HepG2 (cell line): Measurements from ENCODE around the gene TNS1. TPM values are rescaled to one million over a fixed set of nuclear protein-coding genes. Genes with fewer than 3 reads are reported as not detected.
A peak's percentile ranks its signal among the peaks of the same experiment; 100 is the strongest.

ENCODE experiments used
- ATM ChIP-seq: fragments of 450-650 bp; IDR thresholded peaks from 2 replicates; pipeline ENCODE4 v1.7.1; 2017; ENCODE audit warnings: mild to moderate bottlenecking, borderline replicate concordance
- HNF4G ChIP-seq, 2 experiments: sonication (generic) in 1 of 2; formaldehyde crosslinking in 1 of 2; IDR thresholded peaks; 2 replicates each; pipeline versions ENCODE4 v1.4.0 to v1.6.1; 2011 to 2020; ENCODE audit warnings: borderline replicate concordance in 2 of 2, low read depth in 2 of 2, mild to moderate bottlenecking in 2 of 2, low read length in 1 of 2, missing genetic modification reagents in 1 of 2, moderate library complexity in 1 of 2
- IKZF1 ChIP-seq: fragments of 450-650 bp; IDR thresholded peaks from 2 replicates; pipeline ENCODE4 v1.7.1; 2016
- NFYC ChIP-seq: IDR thresholded peaks from 2 replicates; pipeline ENCODE4 v1.6.1; 2016; ENCODE audit warnings: missing genetic modification reagents, missing compliant biosample characterization
- PRDM10 ChIP-seq: sonication (generic); formaldehyde crosslinking; IDR thresholded peaks from 2 replicates; pipeline ENCODE4 v1.4.0; 2020; ENCODE audit warnings: low read depth, missing genetic modification reagents
- RFX3 ChIP-seq: IDR thresholded peaks from 2 replicates; pipeline ENCODE4 v1.6.1; 2016; ENCODE audit warnings: missing biosample characterization, missing genetic modification reagents
- TRIM22 ChIP-seq: fragments of 450-650 bp; IDR thresholded peaks from 2 replicates; pipeline ENCODE4 v1.6.1; 2017
- ZFP36L2 ChIP-seq: sonication (generic); formaldehyde crosslinking; IDR thresholded peaks from 2 replicates; pipeline ENCODE4 v1.4.0; 2020; ENCODE audit warnings: missing genetic modification reagents
- ZMAT3 ChIP-seq: sonication (generic); formaldehyde crosslinking; conservative IDR thresholded peaks from 2 replicates; pipeline ENCODE4 v1.7.0; 2021; ENCODE audit warnings: missing genetic modification reagents
- ZNF263 ChIP-seq: sonication (generic); formaldehyde crosslinking; IDR thresholded peaks from 2 replicates; pipeline ENCODE4 v1.4.0; 2020; ENCODE audit warnings: missing genetic modification reagents
- ZNF430 ChIP-seq: sonication (generic); formaldehyde crosslinking; IDR thresholded peaks from 2 replicates; pipeline ENCODE4 v1.9.0; 2021; ENCODE audit warnings: mild to moderate bottlenecking, missing genetic modification reagents
- ZNF83 ChIP-seq: sonication (generic); formaldehyde crosslinking; IDR thresholded peaks from 2 replicates; pipeline ENCODE4 v1.4.0; 2020; ENCODE audit warnings: missing genetic modification reagents, mild to moderate bottlenecking, borderline replicate concordance
- polyA plus RNA-seq, 8 experiments: library from polyadenylated mRNA; depleted of rRNA in 3 of 8; stranded (reverse) in 7 of 8; unstranded in 1 of 8; fragments of >200 nt; fragmentation: Illumina TruSeq in 4 of 8; extraction: Trizol in 4 of 8; gene quantifications; 2 replicates each; pipeline versions ENCODE4 v1.2.1 to v1.2.3, GENCODE V29; 2011 to 2016; ENCODE audit warnings: low read depth in 4 of 8, missing spikeins in 1 of 8, mixed read lengths in 1 of 8; ENCODE audit not compliant: insufficient read depth in 1 of 8
- total RNA-seq, 5 experiments: library from RNA; depleted of rRNA; stranded (reverse); fragments of >200 nt; fragmentation: Illumina TruSeq; extraction: Trizol; gene quantifications; 2 replicates each; pipeline ENCODE4 v1.2.3, GENCODE V29; 2016; ENCODE audit warnings: low read depth in 1 of 5
- TF ChIP-seq, protein P1 (sequence below), 2 experiments: sonication (generic) in 1 of 2; formaldehyde crosslinking in 1 of 2; IDR thresholded peaks; 2 replicates each; pipeline versions ENCODE4 v1.5.1 to v1.6.1; 2011 to 2020; ENCODE audit warnings: borderline replicate concordance in 1 of 2, low read depth in 1 of 2, low read length in 1 of 2, mild to moderate bottlenecking in 1 of 2, missing genetic modification reagents in 1 of 2, moderate library complexity in 1 of 2
- TF ChIP-seq, protein P2 (sequence below): IDR thresholded peaks from 2 replicates; pipeline ENCODE4 v1.6.1; 2016; ENCODE audit warnings: low read depth, borderline replicate concordance
- TF ChIP-seq, protein P3 (sequence below): IDR thresholded peaks from 2 replicates; pipeline ENCODE4 v1.6.1; 2016
- TF ChIP-seq, protein P4 (sequence below): sonication (generic); formaldehyde crosslinking; IDR thresholded peaks from 2 replicates; pipeline ENCODE4 v1.4.0; 2020; ENCODE audit warnings: missing genetic modification reagents
- TF ChIP-seq, protein P5 (sequence below): IDR thresholded peaks from 2 replicates; pipeline ENCODE4 v1.6.1; 2012; ENCODE audit warnings: low read depth, low read length, improper control_type of control experiment

Gene TNS1
- total and polyA plus RNA-seq, 2 of the 13 experiments (the other 11 are each of a cell fraction or from before 2014, with no cell fraction given) = 1.9 to 118 TPM

- TF ChIP-seq, protein P1, sequence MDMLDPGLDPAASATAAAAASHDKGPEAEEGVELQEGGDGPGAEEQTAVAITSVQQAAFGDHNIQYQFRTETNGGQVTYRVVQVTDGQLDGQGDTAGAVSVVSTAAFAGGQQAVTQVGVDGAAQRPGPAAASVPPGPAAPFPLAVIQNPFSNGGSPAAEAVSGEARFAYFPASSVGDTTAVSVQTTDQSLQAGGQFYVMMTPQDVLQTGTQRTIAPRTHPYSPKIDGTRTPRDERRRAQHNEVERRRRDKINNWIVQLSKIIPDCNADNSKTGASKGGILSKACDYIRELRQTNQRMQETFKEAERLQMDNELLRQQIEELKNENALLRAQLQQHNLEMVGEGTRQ (IDR thresholded peaks at IDR 0.05; ENCODE audit: low read depth, low read length) = no peak
- TF ChIP-seq, protein P1 (CRISPR knock-in tag; IDR thresholded peaks at IDR 0.05; ENCODE audit: borderline replicate concordance) = no peak
- no peak for TF ChIP-seq ZMAT3
- peak; percentile 82; the same call in 1 of the 2 replicates for TF ChIP-seq IKZF1
- 0 out of 2 replicates have a peak, but pooled peaks have one; percentile 8 for TF ChIP-seq ATM
- TF ChIP-seq NFYC (CRISPR knock-in tag) = no peak
- TF ChIP-seq PRDM10 (CRISPR knock-in tag) = no peak
- TF ChIP-seq, protein P2, sequence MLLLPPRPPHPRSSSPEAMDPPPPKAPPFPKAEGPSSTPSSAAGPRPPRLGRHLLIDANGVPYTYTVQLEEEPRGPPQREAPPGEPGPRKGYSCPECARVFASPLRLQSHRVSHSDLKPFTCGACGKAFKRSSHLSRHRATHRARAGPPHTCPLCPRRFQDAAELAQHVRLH (CRISPR knock-in tag) = no peak
- TF ChIP-seq ZNF83 (CRISPR knock-in tag) = no peak
- no peak for TF ChIP-seq RFX3 (CRISPR knock-in tag)
- no peak for TF ChIP-seq ZNF430 (CRISPR knock-in tag)
- no peak for TF ChIP-seq ZFP36L2
- TF ChIP-seq TRIM22 = peak; percentile 18; the same call in 1 of the 2 replicates
- TF ChIP-seq, protein P3, sequence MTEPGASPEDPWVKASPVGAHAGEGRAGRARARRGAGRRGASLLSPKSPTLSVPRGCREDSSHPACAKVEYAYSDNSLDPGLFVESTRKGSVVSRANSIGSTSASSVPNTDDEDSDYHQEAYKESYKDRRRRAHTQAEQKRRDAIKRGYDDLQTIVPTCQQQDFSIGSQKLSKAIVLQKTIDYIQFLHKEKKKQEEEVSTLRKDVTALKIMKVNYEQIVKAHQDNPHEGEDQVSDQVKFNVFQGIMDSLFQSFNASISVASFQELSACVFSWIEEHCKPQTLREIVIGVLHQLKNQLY = no peak
- TF ChIP-seq, protein P4, sequence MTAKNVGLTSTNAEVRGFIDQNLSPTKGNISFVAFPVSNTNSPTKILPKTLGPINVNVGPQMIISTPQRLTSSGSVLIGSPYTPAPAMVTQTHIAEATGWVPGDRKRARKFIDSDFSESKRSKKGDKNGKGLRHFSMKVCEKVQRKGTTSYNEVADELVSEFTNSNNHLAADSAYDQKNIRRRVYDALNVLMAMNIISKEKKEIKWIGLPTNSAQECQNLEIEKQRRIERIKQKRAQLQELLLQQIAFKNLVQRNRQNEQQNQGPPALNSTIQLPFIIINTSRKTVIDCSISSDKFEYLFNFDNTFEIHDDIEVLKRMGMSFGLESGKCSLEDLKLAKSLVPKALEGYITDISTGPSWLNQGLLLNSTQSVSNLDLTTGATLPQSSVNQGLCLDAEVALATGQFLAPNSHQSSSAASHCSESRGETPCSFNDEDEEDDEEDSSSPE (CRISPR knock-in tag) = no peak
- TF ChIP-seq HNF4G (IDR thresholded peaks at IDR 0.05; ENCODE audit: borderline replicate concordance, low read depth, low read length) = no peak
- TF ChIP-seq HNF4G (CRISPR knock-in tag; IDR thresholded peaks at IDR 0.05; ENCODE audit: borderline replicate concordance, low read depth) = no peak
- no peak for TF ChIP-seq ZNF263 (CRISPR knock-in tag)
- TF ChIP-seq, protein P5, sequence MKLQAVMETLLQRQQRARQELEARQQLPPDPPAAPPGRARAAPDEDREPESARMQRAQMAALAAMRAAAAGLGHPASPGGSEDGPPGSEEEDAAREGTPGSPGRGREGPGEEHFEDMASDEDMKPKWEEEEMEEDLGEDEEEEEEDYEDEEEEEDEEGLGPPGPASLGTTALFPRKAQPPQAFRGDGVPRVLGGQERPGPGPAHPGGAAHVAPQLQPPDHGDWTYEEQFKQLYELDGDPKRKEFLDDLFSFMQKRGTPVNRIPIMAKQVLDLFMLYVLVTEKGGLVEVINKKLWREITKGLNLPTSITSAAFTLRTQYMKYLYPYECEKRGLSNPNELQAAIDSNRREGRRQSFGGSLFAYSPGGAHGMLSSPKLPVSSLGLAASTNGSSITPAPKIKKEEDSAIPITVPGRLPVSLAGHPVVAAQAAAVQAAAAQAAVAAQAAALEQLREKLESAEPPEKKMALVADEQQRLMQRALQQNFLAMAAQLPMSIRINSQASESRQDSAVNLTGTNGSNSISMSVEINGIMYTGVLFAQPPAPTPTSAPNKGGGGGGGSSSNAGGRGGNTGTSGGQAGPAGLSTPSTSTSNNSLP = no peak
Measured at GRCh38 chr2:218030409-218031195, 27.8 kb upstream of the TNS1 start (continued).
